ENCODE data around the gene PSEN1.

DNA sequence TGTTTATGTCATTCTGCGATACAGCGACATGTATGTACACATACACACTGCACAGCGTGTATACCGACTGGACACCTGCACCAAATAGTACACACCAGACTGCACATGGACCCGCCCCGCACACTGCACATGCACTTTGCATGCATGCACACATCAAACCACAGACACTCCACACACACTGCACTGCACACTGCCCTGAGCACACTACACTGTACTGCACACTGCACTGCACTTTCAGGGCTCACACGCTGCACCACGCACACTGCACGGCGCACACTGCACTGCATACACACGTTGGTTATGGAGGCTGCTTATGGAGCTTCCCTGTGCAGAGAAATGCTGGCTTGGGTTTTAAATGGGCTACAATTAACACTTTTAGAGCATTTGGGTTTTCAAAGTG is 102.6 kb downstream of the PSEN1 start:
- TF ChIP-seq EZH2 (IDR thresholded peaks at IDR 0.05; ENCODE audit: insufficient read depth, poor library complexity, severe bottlenecking) (no peak), EZH2phosphoT487 (IDR thresholded peaks at IDR 0.05; ENCODE audit: insufficient read depth, low read depth) (no peak)

Measured in GM23248 (cell line).